HG02610 (cell line): ENCODE measurements around the gene SAA1.

ENCODE experiments used
- ATAC-seq: cut with Tn5 transposase; IDR thresholded peaks from one replicate; pipeline ENCODE4 v1.9.1; 2021; ENCODE audit warnings: mild to moderate bottlenecking, moderate library complexity; ENCODE audit not compliant: unreplicated experiment

The SAA1 gene

DNA sequence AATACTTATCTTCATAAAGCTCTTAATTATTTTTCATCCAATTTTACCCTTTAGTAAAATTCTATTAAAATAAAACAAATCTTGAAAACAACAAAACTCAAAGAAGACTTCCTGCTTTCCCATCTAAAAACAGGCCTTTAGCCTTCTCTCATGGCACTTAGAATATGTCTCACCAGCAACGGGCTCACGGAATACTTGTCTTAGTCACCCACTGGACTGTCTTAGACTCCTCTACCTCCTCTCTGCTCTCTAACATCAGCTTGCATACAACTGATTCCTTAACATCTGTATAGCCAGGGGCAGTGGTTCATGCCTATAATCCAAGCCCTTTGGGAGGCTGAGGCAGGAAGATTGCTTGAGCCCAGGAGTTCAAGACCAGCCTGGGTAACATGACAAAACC is 42.2 kb downstream of the SAA1 start:
- no peak for ATAC-seq

DNA sequence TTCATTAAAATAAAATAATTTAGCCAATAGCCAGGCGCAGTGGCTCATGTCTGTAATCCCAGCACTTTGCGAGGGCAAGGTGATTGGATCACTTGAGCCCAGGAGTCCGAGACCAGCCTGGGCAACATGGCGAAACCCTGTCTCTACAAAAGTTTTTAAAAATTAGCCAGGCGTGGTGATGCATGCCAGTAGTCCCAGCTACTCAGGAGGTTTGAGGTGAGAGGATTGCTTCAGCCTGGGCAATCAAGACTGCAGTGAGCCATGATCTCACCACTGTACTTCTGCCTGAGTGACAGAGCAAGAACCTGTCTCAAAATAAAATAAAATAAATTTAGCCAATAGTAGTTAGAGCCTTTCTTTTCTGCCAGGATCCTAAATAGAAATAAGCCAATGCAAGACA is 43.6 kb downstream of the SAA1 start:
- no peak for ATAC-seq

DNA sequence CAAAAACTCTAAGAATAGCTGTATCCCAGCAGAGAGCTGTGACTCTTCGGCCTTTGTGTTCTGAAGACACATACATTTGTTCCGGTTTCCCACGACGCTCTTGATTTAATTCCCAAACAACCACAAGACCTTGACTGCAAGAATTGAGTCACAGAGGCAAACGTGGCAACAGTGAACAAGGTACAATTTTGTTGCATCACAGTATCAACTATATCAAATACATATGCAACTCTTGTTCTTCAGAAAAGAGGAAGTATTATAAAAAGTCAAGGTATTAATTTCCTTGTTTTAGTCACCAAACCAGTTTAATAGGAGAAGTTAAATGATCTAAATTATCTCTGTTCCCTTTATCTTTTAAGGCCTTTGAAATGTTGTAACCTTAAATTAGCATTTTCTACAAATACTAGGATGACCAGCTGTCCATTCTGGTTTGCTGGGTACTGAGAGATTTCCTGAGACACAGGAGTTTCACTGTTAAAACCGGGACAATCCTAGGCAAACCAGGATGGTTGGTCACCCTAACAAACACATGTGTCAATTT is 44.8 kb downstream of the SAA1 start:
- ATAC-seq, result peak; percentile 66

DNA sequence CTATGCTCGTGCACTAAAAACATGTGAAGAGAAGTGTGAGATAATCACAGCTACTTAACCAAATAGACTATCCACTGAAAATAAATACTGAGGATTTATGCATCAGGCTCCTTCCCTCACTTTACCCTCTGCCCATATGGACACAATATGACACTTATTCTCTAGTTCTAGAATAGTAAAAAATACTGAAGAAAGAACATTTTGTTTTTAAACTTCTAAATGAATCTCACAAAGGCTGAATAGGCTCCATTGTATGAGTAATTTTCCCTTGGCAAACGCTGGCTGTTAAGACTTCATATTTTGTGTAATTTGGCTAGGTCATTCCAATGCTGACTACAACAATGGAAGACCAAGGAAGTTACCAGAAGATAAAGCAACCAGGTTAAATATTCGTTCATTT is 45.9 kb downstream of the SAA1 start:
- ATAC-seq, result no peak

DNA sequence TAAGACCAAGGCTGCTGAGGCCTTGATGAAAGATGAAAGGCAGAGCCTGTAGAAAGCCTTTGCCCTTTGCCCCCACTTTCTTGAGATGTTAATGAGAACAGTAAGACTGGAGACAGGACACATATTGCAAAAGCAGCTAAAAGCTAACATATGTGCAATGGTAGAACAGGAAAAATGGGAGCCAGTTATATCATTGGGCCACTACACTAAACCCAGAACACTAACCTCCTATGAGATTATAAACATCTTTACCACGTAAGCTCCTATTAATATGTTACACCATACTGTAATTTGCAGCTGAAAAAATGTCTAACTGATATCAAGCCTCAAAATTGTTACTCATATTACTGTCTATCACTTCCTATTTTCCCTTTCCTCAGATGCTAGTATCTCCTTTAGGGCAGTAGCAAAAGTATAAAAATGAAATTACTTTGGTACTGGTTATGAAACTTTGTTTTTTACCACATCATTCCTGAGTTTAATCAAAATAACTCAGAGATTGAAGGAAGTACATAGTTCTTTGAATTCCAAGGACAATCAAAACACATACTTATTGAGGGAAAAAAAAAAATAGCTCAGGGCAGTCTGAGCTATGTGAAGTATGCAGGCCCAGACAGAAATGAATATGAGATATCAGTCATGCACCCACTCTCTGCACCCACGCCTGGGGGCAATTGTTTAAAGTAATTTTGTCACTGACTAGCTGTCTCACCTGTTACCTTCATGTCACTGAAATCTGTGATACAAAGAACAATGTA is 46.8 kb downstream of the SAA1 start:
- no peak for ATAC-seq

DNA sequence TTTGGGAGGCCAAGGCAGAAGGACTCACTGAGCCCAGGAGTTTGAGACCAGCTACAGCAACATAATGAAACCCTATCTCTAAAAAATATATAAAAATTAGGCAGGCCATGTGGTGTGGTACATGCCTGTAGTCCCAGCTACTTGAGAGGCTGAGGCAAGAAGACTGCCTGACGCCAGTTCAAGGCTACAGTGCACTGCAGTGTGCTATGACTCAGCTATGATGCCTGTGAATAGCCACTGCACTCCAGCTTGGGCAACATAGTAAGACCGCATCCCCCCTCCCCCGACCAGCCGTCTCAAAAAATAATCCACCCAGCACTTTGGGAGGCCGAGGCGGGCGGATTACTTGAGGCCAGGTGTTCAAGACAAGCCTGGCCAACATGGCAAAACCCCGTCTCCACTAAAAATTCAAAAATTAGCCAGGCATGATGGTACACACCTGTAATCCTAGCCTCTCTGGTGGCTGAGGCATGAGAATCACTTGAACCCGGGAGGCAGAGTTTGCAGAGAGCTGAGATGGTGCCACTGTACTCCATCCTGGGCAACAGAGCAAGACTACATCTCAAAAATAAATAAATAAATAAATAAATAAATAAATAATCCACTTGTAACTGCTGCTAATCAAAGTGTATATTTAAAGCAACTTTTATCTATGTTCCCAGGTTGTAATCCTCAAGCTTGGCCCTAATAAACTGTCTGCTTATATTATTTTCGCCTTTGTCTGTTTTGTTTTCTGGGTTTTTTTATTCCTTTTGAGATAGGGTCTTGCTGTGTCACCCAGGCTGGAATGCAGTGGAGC is 48.1 kb downstream of the SAA1 start:
- no peak for ATAC-seq

DNA sequence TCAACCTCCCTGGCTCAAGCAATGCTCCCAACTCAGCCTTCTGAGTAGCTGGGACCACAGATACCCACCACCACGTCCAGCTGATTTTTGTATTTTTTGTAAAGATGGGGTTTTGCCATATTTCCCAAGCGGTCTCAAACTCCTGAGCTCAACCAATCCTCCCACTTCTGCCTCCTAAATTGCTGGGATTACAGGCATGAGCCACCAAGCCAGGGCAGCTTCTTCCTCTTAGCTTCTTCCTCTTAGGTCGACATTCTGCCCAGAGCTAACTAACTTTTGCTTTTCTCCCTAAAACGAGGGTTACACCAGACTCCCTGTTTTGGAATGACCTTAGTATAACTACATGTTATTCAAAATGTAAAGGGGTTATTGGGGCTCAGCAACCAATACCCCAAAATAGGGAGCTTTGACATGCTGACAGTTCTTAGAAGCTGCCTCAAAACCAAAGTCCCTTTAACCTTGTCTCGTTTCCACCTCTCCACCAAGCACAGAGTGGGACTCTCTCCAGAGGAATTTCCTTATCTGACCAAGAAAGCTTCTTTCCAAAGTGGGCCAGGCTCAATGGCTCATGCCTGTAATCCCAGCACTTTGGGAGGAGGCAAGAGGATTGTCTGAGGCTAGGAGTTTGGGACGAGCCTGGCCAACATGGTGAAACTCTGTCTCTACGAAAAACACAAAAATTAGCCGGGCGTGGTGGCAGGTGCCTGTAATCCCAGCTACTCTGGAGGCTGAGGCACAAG is 48.9 kb downstream of the SAA1 start:
- ATAC-seq, result no peak

DNA sequence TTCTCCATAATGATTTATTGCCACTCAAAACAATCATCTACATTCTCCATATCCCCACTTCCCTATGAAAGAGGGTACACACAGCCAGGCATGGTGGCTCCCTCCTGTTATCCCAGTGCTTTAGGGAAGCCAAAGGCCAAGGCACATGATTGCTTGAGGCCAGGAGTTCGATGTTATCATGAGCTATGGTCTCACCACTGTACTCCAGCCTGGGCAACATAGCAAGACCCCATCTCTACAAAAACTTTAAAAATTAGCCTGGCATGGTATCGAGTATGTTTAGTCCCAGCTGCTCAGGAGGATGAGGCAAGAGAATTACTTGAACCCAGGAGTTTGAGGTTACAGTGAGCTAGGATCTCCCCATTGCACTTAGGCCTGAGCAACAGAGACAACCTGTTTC is 49.8 kb downstream of the SAA1 start:
- no peak for ATAC-seq

DNA sequence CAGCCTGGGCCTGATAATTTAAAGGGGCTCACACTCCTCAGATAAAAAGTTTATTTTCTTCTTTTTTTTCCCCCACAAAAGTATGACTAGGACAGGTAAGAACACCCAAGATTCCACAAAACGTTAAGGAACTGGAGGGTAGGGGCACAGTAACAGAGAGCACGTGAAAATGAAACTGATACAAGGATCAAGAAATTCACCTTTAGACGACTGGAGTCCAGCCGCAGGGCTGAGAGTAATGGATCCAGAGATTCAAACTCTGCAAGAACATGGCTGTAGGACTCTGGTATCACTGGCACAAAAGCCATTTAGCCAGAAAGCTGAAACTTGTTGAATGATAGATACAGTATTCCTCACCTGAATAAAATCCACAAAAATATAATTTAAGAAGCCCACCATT is 51.5 kb downstream of the SAA1 start:
- ATAC-seq, result no peak
